ENCODE results near the gene C6orf47.

C6orf47 gene

DNA sequence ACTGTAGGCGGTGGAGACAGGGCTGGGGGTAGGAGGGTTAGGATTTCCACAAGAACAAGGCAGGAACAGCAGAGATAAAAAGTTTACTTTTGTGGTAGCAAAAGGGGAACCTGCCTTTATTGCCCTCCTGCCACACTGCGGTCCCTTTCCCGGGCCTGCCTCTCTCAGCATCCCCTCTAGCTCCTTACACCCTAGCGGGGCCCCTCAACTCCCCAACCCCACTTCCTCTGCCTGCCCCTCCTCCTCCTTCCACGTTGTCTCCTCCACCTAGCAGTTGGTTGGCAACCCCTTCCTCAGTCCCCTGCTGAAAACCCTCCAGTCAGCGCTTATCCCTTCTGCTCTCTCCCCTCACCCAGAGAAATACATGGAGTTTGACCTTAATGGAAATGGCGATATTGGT is 44.8 kb downstream of the C6orf47 start:
- no peak for DNase-seq (ENCODE audit: low read depth in 2 of 2, low spot score in 1 of 2)

DNA sequence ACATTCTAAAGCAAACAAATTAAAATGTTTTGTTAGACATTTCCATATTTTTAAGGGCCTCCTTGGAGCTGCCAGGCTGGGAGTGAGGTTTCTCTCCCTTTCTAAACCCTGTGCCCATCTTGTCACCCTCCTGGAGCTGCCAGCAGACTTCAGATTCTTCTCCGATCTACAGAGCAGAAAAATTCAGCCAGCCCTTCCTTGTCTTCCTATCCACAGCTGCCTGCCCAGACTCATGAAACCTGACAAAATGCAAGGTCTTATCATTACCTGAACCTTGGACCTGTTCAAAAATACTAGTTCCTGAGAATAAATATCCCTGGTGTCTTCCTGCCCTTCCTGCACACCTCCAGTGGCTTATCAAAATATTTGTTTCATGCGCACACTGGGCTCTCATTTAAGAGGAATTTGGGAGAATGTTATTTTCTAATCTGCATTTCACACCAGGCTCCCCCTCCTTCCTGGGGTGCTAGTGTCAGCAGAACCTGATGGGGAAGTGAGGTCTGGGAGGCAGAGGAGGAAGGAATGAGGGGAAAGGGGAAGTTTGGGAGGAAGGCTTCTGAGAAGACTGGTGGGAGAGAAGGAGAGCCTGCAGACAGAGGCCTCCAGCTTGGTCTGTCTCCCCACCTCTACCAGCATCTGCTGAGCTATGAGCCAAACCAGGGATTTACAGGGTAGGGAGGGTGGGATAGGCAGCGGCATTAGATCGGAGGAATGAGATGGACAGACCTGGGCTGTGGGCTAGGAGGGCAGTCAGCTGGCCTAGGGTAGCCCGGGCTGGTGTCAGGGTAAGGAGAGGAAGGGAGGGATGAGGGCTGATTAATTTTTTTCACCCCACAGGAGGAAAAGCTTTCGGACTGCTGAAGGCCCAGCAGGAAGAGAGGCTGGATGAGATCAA is 45.6 kb downstream of the C6orf47 start, which contains the start of gene AIF1:
TSS of gene AIF1 (plus strand) at position 551 of the 895 bp plus-strand sequence. CDS start at position 647, 96 bp downstream.
- DNase-seq (ENCODE audit: low read depth in 2 of 2, low spot score in 1 of 2): no peak

DNA sequence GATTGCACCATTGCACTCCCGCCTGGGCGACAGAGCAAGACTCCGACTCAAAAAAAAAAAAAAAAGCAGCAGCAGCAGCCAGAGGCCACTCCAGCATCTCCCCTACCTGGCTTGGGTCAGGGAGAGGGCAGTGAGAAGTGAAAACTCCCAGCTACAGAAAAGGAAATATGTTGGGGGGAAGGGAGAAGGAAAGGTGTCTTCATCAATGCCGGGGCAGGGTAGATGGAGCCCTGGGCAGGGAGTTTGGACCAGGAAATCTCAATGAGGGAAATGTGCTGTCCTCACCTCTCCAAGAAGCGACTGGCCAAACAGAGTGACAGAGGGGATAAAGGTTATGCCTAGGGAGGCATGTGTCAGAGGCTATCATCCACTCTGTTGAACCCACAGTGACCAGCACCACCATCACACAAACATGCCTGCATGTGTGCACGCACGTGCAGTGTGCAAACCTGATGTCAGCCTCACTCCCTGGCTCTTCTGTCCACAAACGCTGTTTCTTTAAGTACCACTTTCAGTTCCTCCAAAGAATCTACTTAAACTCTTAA is 46.4 kb downstream of the C6orf47 start:
- no peak for DNase-seq (ENCODE audit: low read depth in 2 of 2, low spot score in 1 of 2)

DNA sequence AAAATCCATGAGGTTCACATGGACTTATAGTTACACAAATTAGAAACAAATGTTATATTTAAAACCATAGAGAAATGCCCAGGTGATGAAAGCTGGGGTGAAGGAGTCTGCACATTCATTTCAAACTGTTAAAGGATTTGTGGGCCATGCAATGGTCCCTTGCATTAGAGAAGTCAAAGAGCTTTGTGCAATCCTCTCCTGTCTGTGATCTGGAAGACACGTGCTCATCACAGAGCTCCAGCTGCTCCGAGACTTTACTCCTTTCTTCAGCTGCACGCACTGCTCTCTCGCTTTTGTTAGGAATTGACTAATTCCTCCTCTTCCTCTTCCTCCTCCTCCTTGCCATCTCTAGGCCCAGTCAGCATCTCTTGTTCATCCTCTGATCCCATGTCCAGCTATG is 49.6 kb downstream of the C6orf47 start:
- DNase-seq (ENCODE audit: low read depth in 2 of 2, low spot score in 1 of 2): no peak

DNA sequence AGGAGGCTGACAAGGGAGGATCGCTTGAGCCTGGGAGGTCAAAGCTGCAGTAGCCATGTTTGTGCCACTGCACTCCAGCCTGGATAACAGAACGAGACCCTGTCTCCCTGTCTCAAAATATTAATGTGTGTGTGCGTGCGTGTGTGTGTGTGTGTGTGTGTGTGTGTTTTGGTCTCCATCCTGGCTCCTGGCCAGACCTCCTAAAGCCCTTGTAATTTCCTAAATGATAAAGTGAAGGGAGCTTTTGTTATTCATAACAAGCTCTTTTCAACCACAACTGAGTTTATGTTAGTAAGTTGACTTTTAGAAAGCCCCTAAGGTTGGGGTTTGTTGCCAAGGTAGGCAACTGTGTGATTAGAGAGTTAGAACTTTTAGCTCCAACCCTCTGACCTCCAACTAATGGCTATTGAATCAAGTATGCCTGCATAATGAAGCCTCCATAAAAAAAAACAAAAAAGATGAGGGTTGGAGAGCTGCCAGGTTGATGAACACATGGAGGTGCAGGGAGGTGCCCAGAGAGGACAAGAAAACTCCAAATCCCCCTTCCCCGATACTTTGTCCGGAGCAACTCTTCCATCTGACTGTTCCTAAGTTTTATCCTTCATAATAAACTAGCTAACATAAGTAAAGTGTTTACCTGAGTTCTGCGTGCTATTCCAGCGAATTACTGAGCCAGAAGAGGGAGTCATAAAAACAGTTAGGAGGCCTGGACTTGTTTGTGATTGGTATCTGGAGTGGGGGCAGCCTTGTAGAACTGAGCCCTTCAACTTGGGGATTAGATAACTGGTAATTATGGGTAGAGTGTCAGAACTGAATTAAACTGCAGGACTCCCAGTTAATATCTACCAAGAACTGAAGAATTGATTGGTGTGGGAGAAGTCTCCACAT is 50.8 kb downstream of the C6orf47 start:
- no peak for DNase-seq (ENCODE audit: low read depth in 2 of 2, low spot score in 1 of 2)
